ENCODE results near the gene LAMC2.

- TF ChIP-seq CTCF (IDR thresholded peaks at IDR 0.05) (no peak), POLR2A (IDR thresholded peaks at IDR 0.05) (no peak)
Observed at GRCh38 chr1:183246436-183246835, 60.4 kb downstream of the LAMC2 start.

Measured in ovary (tissue), 3 donors.